NCI-H69 (cell line): ENCODE results near the gene ATG10.
"Not testable (repeated sequence)": the region's sequence is repeated elsewhere in the genome, so short reads cannot be mapped to it uniquely, and the experiment has no call there.

Experiments used
- DNase-seq: peaks from one replicate; lab custom pipeline; 2025; lab: John Stamatoyannopoulos, UW

ATG10 gene

DNA sequence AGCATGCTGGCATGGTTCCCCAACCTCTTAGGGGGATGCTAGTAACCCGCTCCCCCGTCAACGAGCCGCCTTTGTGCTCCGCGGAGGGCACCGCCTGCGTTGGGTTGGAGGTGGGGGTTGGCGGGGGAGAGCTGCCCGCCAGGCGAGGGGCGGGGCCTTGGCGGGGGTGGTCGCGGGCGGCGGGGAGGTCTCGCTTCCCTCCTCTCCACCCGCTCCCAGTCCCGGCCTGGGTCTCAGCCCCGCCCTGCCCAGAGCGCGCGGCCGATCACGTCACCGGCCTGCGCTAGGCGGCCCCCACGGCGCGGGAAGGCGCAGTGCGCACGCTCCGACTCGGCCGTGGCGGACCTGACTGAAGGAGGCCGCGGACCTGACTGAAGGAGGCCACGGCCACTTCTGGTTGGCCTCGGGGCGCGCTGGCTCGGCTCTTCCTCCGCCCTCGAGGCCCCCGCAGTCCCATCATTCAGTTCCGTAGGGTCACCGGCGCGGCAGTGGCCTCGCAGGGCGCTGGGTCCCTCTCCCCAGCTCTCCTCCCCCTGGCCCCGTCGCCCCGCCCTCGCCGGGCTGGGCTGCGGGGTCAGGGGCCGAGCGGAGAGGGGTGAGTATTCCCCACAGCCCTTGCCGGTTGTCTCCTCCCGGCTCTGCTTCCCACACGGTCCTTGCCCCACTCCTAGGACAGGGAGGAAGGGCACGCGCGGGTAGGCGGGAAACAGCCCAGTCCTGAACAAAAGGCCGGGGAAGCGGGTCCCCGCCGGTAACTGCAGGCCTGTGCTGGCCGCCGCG lies at the start of gene ATG10:
Gene ATG10 (plus strand): TSS at position 312 of the 780 bp plus-strand sequence. CDS start 15,548 bp downstream, outside the sequence.
- DNase-seq = peak; percentile 99

DNA sequence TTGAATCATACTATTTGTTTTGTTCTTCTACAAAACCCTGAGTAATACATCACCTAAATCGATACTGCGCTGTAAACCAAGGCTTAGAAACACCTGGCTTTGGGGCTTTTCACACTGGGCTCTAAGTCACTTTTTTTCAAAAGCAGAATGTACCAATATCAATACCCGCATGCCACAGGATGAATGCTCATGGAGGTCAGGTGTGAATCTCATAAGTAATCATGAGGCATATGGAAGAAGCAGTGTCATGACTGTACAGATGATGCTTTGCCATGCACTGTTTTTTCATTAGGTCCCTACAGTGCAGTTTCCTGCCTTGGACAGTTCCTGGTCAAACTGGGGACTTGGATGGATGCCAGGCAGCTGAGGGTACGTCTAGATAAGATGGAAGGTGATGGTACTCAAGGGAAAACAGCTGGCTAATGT lies 49.0 kb upstream of the ATG10 start:
- DNase-seq = peak; percentile 81

DNA sequence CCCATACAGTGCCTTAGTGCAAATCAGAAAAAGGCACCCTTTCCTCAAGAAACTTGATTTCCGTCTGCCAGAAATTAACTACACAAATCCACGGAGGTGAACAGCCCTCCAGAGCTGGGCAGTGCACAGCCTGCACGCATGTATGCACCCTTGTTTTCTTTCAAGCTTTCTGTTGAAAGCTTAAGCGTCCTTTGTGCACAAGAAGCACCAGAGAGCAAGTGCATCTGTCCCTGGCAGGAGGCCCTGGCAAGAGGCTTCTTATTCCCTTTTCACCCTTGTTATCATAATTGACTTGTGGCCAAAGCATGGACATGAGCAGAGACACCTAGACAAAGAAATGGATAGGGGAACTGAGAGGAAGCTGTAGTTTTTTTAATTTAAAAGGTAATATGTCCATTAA lies 47.4 kb upstream of the ATG10 start:
- DNase-seq = peak; percentile 44

DNA sequence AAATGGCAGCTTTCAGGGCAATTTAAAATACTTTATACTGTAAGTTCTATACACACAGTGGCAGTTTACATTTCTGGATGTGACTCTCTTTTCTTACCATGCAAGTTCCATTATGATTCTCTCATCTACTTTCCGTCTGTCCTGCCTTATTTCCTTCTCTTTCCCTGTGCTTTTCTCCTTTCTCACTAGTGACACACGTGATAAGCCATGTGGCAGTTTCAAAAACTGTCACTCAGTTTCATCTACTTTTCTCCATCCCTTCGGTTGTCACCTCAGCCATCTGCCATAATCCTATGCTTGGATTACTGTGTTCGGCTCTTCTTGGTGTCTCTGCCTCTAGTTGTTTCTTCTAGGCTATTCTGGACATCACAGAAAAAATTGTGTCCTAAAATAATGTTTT lies 46.8 kb upstream of the ATG10 start:
- DNase-seq = no peak

DNA sequence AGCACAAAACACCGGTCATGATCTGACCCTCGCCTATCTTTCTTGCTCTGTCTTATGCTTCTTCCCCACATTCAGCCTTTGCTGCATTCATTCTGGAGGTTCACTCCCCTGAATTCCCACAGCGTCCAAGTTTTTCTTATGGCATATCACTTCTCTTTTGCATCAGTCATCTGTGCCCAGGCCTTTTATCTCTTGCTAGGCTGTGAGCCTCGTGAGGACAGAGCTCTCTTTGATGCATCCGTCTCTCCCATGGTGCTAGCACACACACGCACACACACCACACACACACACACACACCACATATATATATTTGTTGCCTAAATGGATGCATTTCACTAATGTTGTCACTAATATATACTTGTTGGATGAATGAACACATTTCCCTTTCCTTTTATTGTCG lies 45.8 kb upstream of the ATG10 start:
- peak; percentile 29 for DNase-seq

DNA sequence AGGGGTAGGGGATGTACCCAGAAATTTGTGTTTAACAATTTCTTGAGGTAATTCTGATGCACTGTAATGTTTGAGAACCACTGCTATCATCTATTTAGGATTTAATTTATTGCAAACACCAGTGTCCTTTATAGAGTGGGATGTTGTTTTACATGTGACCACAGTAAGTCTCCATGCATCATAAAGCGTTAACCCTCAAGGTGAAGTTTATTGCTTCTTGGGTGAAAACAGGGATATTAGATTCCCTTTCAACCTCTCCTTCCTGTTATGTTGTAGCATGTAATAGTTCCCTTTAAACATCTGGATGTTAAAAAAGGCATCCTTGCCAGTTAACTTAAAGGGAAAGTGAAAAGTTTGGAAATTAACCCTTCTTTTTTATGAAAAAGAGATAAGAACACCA lies 35.8 kb upstream of the ATG10 start:
- no peak for DNase-seq

DNA sequence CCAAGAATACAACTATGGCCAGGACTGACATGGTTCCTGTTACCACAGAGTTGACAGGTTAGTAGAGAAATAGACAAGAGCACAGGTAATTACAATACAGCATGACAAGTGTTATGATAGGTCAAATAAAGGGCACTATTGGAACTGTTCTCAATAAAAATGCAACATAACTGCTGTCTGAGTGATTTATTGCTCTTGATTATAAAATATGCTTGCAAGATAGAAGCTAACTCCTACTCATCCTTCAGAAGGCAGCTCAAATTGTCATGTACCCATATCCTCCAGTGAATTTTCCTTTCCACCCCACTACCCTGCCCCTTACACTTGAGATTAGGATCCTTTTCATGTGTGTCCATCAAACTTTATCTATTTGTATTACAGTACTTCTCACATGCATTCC lies 35.1 kb upstream of the ATG10 start:
- no peak for DNase-seq

DNA sequence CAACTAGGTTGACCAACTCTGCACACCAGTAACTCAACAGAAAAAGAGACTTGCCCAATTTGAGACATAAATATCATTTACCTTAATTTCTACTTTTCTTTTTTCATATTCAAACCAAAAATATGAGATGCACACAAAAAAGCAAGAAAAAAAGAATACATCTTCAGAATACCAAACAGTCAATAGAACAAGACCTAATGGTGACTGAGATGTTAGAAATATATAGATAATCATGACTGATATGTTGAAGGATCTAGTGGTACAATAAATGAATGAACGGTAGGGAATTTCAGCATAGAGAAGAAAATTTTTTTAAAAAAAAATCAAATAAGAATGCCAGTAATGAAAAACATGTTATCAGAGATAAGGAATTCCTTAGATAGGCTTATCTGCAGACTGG lies 29.1 kb upstream of the ATG10 start:
- no peak for DNase-seq

DNA sequence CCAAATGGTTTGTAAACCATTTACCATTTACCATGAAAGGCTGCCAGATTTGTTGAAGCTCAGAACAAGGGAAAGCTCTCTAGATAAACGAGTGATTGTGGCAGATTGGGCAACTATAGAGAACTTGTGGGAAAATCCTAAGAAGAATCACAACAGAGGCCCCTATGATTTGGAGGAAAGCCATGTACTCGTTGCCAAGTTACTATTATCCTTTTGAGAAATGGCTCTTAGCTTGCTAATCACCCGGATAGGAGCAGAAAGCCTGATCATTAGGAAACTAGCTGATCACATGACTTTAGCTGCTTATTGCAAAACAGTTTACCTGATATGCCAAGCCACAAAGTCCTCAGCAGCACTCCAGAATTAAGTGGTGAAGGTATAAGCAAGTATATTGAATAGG lies 23.5 kb upstream of the ATG10 start:
- DNase-seq = no peak

DNA sequence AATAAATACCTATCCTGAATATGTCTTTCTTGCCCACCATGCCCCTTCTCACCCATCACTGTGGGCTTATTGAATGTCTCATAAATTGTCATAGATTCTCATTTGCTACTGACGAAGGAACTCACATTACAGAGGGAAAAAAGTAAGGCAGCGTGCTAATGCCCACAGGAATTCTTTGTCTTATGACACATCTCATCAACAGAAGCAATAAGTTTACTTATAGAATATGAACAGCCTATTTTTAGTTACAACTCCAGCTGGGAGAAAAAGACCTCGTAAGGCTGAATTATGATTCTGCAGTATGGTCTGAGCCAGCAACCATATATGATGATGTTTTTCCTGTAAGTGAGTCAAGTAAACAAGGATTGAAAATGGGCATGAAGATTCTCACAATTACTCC lies 22.4 kb upstream of the ATG10 start:
- no peak for DNase-seq

DNA sequence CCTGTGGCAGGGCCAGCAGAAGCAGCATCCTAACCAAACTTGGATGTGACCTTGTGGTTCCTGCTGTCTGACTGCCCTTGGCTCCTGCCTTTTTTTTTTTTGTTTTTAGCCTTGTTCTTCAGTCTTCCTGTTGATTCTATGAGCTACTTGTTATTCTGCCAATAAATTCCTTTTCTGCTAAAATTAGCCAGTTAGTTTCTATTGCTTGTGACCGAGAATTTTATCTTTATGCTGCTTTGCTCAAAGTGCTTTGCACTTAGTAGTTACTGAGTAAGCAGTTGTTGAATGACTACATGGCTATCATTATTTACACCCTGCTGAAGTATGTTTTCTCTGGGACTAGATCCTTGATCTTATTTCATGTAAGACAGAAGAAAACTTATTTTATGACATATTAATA lies 20.8 kb upstream of the ATG10 start:
- DNase-seq = no peak

DNA sequence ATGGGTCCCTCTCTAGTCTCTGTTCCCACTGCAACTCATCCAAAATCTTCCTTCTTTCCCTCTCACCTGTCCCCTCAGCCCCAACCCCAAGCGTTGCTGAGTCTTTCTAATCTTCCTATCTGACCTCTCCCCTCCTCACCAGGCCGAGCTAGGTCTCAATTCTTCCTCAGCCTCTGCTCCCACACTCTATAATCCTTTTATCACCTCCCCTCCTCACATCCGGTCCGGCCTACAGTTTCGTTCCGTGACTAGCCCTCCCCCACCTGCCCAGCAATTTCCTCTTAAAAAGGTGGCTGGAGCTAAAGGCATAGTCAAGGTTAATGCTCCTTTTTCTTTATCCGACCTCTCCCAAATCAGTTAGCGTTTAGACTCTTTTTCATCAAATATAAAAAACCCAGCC lies 17.0 kb upstream of the ATG10 start:
- DNase-seq = not testable (repeated sequence)

DNA sequence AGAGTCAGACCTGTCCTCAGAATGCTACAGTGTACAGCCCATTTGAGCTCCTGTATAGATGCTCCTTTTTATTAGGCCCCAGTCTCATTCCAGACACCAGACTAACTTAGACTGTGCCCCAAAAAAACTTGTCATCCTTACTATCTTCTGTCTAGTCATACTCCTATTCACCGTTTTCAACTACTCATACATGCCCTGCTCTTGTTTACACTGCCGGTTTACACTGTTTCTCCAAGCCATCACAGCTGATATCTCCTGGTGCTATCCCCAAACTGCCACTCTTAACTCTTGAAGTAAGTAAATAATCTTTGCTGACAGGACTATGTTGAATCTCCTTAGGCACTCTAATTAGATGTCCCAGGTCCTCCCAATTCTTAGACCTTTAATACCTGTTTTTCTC lies 13.7 kb upstream of the ATG10 start:
- DNase-seq = not testable (repeated sequence)

DNA sequence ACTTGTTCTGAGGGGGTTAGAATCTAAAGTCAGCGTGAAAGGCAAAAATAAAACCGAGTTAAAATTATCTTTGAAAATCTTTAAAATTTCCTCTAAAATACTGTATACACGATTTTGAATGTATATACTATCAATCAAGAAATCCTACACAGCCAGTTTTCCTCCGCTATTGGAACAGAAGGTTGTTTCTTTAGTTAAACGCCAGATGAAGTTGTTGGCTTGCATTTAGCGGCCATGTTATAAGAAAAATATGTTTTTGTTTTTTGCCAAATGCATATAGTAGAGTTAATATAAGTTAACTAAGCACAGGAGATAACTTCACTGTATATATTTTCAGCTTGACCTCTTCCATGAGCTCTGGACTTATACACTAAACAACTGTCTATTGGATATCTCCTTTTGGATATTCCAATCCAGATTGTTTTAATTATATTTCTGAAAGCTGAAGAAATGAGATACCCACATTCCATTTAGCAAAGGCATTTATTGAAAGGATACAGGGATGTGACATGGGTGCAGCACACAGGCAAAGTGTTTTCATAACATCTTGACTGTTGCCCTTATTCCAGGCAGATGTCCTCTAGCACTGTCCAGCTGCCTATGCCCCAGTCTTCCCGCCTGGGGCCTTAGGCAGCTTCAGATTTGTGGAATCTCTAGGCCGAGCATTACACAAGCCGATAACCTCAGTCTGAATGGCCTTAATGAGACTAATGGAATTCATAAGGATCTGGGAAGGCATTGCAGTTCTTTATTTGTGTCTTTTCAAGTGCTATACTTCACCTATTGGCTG lies 10.0 kb upstream of the ATG10 start:
- DNase-seq = no peak

DNA sequence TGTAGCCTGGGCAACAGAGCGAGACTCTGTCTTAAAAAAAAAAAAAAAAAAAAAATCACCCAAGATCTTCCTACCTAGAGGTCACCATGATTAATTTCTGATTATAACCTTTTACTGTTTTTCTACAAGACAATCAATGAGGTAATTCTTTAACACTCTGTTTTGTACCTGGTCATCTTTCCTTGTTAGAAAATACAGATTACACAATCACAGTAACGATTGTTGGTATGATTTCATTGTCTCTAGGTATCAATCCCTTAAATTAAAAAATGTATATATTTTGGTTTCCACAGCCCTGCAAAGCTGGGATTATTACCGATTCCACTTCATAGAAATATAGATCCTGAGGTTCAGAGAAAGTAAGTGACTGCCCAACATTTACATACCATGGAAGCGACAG lies 8.3 kb upstream of the ATG10 start:
- DNase-seq = no peak

DNA sequence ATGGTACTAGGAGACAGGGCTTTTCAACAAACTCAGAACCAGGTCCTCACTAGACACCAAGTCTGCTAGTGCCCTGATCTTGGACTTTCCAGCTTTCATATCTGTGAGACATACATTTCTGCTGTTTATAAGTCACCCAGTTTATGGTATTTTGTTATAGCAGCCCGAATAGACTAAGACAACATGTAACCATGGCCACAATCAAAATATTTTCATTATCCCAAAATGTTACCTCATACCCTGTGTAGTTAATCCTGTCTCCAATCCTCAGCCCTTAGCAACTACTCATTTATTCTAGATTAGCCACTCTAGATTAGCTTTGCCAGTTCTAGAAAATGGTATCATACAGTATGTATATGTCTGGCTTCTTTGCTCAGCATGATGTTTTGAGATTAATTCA lies 6.3 kb upstream of the ATG10 start:
- peak; percentile 29 for DNase-seq

DNA sequence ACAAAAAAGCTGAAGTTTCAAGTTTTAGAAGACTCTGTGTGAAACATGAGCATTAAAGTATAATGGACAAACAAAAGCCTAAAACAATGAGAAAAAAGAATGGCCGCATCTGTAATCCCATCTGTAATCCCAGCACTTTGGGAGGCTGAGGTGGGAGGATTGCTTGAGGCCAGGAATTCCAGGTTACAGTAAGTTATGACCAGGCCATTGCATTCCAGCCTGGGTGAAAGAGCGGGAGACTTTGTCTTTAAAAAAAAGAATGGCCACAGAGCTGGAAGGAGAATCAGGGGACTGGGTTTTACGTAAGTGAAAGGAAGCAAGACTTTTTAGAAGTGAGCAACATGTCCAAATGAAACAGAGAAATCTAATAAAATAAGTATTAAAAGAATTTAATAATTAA lies 2.6 kb upstream of the ATG10 start:
- DNase-seq = no peak

DNA sequence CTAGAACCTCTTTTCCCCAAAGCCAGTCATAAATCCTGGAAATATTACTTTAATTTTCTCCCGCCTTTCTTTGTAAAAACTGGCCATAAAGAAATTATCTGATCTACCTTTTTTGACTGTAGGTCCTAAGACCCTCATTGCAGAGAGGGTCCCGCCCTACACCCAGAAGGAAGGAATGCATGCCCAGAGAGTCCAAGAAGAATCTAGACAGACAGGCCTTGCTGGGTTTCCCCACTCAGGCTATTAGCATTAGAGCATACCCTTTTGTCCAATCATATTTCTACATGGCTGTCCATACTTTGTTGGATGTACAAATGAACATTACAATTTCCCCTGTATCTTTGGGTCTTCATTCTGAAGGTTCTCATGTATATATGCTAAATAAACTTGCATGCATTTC lies 1.9 kb upstream of the ATG10 start:
- no peak for DNase-seq

DNA sequence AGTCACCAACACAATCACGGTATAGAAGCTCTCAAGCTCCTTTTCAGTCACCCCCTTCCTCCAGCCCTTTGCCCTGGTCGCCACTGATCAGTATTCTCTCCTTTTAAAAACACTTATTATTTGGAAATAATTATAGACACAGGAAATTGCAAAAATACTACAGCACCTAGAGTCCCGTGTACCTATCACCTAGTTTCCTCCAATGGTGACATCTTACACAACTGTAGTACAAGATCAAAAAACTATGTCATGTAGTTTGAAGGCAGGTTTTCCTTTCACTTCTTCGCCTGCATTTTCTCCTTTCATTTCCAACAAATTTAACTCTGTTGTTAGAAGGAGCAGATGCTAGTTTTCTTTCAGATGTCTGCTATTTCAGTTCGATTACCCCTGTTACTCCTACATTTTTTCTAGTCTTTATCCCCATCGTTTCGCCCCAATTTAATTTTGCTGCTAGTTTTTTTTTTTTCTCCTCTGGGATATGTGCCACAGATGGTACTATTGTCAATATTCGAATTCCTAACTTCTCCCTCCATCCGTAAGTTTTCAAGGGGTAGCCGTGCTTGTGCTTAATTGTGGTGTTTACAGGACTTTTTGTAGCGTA lies 612 bp upstream of the ATG10 start:
- DNase-seq = peak; percentile 58

DNA sequence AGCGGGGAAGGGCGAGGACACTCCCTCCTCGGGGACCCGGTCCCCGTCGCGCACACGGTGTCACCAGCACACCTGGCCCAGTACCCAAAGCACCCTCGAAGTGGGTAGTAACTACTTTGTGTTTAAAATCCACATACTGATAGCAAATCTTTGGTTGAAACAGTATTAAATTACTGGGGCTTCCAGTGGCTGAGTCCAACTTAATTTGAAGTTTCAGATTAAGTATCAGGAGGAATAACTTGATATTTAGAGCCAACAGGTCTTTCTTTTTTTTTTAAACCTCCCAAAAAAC lies 615 bp downstream of the ATG10 start:
- no peak for DNase-seq

DNA sequence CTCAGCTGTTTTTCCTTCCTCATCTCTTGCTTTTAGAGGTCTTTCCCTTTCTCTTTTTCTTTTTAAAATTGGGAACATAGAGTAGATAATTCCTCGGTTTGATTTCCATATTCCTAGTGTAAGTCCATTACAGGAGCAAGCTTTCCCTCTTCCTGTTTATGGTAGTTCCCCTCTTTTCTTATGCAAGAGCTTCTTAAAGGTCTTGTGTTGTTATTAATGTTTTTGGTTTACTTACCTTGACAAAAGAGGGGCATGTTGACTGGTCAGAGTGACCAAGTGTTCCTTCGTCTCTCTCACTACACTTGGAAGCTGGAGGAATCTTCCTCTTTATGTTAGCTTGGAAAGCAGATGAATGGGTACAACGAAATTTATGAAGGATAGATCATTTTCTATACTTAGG lies 8.3 kb downstream of the ATG10 start:
- no peak for DNase-seq

DNA sequence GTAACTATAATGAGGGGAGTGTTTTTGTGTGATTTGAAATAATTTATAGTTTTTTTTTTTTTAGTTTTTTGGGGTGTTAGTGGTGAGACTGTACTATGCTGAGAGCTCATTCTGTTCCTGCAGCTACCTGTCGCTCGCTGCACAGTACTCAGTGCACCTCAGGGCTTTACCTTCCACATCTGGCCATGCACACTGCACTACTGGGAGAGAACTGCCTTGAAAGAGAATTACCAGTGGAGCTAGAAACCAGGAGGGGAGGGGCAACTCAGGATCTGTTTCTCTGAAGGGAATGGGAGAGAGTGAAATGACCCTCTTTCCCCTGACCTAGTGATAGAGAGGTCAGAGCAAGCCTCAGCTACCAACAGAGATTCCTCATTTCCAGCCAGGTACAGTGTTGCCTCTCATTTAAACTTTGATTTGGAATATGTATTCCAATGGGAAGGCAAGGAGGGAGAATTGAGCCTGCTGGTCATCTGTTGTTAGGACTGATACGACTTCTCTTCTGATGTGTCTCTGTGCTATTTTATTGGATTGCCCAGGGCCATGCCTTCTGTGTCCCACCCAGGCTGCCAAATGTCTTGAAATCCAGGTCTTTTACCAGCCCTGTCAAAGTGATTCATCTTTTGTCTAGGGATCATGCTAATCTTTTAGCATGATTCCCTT lies 8.9 kb downstream of the ATG10 start:
- DNase-seq = peak; percentile 73
